CD4-positive, alpha-beta T cell treated with Interleukin-21 for 1 hour (primary cell): ENCODE results near the gene BCAT1.
"Not testable (repeated sequence)": the region's sequence is repeated elsewhere in the genome, so short reads cannot be mapped to it uniquely, and the experiment has no call there.

Experiments
- DNase-seq: peaks from one replicate; pipeline ENCODE4 v3.0.0-alpha.2; 2020

Gene BCAT1

GRCh38 chr12:24896171-24896570 is 52.7 kb downstream of the BCAT1 start:
- no peak for DNase-seq

DNA sequence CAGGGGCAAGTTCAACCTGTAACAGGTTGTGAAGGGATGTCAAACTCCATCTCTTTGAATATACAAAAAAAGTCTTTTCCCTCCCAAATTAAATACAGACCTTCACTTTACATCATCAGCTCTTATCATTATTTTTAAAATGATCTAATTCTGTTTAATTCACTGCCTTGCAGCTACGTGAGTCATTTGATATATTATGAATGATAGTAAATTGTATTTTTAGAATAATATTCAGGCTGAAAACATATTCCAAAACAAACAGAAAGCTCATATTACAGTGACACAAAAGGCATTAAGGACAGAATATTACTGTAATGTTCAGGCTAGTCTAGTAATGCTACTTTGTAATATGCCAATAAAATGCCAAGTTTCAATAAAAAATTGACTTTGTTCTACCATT is 53.3 kb downstream of the BCAT1 start:
- DNase-seq: no peak

- DNase-seq: no peak
Observed at GRCh38 chr12:24894879-24895278, 54.0 kb downstream of the BCAT1 start.

DNA sequence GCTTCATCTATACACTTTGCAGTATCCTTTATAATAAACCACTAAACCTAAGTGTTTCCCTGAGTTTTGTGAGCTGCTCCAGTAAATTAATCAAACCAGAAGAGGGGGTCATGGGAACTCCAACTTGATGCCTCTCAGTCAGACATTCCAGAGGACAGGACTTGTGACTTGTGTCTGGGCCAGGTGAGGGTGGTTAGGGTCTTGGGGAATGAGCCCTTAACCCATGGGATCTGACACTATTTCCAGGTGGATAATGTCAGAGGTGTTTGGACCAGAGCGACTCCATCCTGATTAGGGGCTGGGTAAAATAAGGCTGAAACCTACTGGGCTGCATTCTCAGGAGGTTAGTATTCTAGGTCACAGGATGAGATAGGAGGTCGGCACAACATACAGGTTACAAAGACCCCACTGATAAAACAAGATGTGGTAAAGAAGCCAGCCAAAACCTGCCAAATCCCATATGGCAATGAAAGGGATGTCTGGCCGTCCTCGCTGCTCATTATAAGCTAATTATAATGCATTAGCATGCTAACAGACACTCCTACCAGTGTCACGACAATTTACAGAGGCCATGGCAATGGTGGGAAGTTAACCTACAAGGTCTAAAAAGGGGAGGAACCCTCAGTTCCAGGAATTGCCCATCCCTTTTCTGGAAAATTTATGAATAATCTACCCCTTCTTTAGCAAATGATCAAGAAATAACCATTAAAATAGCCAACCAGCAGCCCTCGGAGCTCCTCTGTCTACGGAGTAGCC is 58.7 kb downstream of the BCAT1 start:
- no peak for DNase-seq

DNA sequence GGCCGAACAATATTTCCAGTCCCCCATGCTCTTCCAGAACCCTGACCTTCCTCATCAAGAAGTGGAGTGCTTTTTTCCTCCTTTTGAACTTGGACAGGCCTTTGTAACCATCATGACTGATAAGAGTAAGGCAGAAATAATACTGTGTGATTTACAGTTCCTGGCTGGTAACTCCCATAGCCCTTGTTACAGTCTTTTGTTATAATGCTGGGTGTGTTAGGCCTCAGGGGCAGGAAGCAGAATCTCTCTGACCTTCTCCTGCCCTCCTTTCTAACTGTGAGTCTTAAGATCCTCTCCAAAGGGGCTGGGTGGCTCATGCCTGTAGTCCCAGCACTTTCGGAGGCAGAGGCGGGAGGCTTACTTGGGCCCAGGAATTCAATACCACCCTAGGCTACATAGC is 59.5 kb downstream of the BCAT1 start:
- no peak for DNase-seq

DNA sequence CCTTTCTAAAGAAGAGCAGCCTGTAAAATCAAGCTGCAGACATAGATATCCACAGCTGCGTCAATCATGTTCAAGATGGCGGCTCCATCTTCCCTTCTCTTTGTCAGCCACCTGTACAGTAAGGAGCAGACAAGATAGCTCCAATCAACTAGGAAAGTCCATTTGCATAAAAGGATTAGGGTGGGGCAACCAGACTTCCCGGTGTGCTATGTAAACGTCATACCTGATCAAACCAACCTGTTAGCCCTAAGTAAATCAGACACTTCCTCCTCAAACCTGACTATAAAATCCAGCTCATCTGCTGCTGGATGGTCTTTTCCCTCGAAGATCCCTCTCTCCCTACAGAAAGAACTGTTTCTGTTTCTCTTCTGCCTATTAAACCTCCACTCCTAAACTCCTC is 60.1 kb downstream of the BCAT1 start:
- DNase-seq: no peak

DNA sequence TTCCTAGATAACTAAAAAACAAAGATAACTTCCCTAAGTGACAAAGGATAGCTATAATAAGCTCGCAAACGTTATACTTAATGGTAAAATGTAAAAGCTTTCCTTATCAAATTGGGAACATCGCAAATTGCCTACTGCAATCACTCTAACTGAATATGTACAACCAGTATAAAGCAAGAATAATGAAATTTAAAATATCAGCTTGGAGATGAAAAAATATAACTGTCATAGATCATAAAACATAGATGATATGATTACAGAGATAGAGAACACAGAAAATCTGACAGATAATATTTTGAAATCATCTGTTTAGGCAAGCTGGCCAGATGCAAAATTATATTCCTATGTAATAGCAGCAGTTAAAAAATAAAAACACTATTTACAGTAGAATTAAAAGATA is 64.0 kb downstream of the BCAT1 start:
- no peak for DNase-seq

- DNase-seq: no peak
Observed at GRCh38 chr12:24881724-24882371, 67.1 kb downstream of the BCAT1 start.

GRCh38 chr12:24881227-24881626 is 67.7 kb downstream of the BCAT1 start:
- DNase-seq: no peak

DNA sequence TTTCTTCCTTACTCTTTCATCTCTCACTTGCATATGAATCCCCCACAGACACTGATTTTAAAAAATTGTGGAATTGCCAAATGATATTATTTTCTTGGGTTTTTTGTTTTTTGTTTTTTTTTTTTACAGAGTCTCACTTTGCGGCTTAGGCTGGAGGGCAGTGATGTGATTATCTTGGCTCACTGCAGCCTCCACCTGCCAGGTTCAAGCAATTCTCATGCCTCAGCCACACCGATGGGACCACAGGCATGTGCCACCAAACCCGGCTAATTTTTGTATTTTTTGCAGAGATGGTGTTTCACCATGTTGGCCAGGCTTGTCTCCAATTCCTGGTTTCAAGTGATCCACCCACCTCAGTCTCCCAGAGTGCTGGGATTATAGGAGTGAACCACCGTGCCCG is 68.2 kb downstream of the BCAT1 start:
- no peak for DNase-seq

DNA sequence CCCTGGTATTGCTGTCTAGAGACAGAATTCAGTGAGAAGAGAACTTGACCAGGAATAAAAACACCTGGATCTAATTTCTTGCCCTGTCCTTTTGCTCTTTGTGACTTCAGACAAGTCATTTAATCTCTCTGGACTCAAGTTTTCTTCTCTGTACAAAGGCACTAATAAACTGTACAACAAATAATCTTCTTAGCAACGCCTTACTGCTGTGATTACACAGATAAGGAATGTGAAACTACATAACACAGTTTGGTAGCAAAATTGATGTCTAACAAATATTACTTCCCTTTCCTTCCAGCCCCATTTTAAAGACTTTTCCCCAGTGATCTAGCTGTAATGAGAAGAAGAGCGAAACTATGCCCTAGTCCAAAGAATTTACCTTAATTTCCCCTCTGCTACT is 69.3 kb downstream of the BCAT1 start:
- no peak for DNase-seq

GRCh38 chr12:24875014-24875413 is 73.9 kb downstream of the BCAT1 start:
- DNase-seq: no peak

DNA sequence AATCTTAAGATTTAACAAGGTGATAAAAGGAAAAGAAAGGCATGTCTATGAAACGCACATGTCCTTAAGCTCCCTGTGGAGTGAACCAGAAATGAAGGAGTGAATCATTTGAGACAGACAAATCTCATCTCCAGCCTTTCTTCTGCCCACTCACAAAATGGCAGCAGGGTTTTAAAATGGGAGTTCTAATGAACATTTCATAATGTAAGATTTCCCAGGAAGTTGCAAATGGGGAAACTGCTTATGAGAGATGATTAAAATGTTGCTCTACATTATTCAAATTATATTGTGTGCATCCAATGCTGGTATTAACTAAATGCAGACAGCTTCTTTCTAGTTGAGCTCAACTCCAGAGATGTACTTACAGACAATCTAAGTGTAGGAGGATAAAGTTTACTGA is 76.7 kb downstream of the BCAT1 start:
- no peak for DNase-seq

- DNase-seq: not testable (repeated sequence)
Observed at GRCh38 chr12:24866139-24866538, 82.8 kb downstream of the BCAT1 start.

- DNase-seq: no peak
Observed at GRCh38 chr12:24864796-24865125, 84.1 kb downstream of the BCAT1 start.

- DNase-seq: no peak
Observed at GRCh38 chr12:24861766-24862540, 86.9 kb downstream of the BCAT1 start.

- no peak for DNase-seq
Observed at GRCh38 chr12:24860546-24860945, 88.4 kb downstream of the BCAT1 start.

GRCh38 chr12:24856541-24856940 is 92.4 kb downstream of the BCAT1 start:
- no peak for DNase-seq

GRCh38 chr12:24854908-24855307 is 94.0 kb downstream of the BCAT1 start:
- no peak for DNase-seq

- no peak for DNase-seq
Observed at GRCh38 chr12:24854017-24854416, 94.9 kb downstream of the BCAT1 start.

DNA sequence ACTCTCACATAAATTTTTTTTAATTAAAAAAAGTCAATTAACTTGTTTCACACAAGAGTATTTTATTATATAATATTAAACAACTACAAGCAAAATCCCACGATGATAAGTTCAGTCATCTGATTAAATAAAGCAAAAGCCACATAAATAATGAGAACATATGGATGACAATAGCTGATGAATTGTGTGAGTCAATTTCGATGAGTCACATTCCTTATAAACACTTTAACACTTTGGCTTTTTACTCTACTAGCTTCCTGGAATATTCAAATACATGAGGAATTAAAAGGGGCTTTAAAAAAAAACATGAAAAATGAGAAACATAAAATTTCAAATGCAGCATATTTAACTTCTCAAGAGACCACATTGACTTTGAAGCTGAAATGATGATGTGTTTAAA is 95.3 kb downstream of the BCAT1 start:
- DNase-seq: no peak

DNA sequence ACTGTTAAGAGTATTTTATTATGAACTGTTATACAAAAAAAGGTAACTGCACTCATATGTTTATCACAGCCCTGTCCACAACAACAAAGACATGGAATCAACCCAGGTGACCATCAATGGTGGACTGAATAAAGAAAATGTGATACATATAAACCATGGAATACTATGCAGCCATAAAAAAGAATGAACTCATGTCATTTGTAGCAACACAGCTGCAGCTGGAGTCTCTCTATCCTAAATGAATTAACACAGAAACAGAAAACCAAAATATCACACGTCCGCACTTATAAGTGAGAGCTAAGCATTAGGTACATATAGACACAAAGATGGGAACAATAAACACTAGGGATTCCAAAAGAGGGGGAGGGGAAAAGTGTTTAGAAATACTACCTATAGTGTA is 95.8 kb downstream of the BCAT1 start:
- no peak for DNase-seq

- no peak for DNase-seq
Observed at GRCh38 chr12:24852420-24852819, 96.5 kb downstream of the BCAT1 start.

DNA sequence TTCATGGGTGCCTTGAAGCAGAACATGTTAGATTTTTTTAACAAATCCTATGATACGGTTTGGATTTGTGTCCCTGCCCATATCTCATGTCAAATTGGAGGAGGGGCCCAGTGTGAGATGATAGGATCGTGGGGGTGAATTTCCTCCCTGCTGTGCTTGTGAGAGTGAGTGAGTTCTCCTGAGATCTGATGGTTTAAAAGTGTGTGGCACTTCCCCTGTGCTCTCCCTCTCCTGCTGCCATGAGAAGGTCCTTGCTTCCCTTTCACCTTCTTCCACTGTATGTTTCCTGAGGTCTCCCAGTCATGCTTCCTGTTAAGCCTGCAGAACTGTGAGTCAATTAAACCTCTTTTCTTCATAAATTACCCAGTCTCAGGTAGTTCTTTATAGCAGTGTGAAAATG is 97.0 kb downstream of the BCAT1 start:
- not testable (repeated sequence) for DNase-seq
